GM19328 (cell line): ENCODE measurements around the gene CDH26.
A peak's percentile ranks its signal among the peaks of the same experiment; 100 is the strongest.

Experiments
- ATAC-seq: cut with Tn5 transposase; IDR thresholded peaks from one replicate; pipeline ENCODE4 v1.9.1; 2021; ENCODE audit warnings: mild to moderate bottlenecking, moderate library complexity; ENCODE audit not compliant: unreplicated experiment

Gene CDH26

DNA sequence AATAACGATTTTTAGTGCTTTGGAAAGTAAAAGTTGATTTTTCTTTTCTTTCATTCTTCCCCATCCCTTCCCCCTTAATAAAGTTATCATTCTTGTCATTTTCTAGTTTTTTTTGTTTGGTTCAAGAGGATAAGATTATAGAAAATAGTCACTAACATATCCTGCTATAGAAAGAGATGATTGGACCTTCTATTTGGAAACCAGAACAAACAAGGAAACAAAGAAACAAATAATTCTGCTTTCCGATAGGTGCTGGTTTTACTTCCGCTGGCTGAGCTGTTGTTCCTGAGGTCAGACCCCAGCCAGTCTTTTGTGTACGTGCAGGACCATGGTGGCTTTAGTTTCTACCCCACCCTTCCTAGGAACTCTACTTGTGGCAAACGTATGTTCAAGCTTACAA is at the start of gene CDH26:
TSS of gene CDH26 (plus strand) at position 301 of the 400 bp plus-strand sequence. CDS start 304 bp downstream, outside the sequence.
- ATAC-seq, result no peak

DNA sequence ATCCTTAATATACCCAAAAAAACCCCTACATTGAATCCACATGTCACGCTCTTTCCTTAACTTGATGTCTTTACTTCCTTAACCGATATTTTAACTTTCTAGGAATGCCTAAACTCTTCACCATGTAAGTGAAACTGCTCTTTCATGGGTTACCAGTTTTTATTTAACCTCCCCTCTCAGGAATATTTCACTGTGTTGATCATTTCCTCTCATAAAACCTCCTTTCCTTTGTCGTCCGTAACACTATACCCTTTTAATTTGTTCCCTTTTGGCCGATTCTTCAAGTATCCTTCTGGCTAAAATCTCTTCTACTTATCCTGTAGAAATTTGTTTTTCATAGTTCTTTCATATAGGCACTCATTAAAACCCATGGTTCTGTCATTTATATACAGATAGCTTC is 49.4 kb upstream of the CDH26 start:
- no peak for ATAC-seq

- no peak for ATAC-seq
Observed at GRCh38 chr20:59911041-59911440, 47.2 kb upstream of the CDH26 start.

DNA sequence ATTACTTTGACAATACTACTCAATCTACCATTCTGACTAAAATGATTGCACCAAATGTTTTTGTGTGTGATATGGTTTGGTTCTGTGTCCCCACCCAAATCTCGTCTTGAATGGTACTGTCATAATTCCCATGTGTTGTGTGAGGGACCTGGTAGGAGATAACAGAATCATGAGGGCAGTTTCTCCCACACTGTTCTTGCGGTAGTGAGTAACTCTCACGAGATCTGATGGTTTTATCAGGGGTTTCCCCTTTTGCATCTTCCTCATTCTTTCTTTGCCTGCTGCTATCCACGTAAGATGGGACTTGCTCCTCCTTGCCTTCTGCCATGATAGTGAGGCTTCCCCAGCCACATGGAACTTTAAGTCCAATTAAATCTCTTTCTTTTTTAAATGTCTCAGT is 45.6 kb upstream of the CDH26 start:
- ATAC-seq, result no peak

DNA sequence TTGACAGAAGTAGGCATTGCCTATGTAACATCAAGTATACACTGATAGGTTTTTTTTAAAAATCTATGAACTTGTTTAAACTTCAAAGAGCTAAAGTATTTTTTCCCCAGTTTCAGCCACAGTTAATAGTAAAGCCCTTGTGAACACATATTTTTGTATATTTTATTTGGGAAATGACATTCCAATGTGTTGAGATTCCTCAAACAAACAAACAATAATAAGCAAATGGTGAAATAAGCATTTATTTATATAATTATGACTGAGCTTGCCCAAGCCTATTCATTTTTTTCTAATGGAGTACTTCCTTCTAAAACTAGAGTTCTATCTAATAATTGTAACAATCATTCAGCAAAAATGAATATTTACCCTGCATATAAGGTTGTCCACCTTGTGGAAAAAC is 37.3 kb upstream of the CDH26 start:
- no peak for ATAC-seq

DNA sequence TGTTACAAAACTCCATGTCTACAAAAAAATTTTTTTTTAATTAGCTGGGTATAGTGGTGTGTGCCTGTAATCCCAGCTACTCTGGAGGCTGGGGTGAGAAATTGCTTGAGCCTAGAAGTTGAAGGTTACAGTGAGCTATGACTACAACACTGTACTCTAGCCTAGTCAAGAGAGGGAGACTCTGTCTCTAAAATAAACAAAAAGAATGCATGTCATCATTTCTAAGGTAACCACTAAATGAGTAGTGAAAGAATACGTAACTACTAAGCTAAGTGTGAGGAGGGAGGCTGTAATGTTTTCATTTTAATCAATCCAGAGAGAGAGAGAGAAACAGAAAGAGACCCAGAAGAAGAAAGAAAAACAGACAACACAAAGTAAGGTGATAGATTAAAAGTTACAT is 34.7 kb upstream of the CDH26 start:
- no peak for ATAC-seq

DNA sequence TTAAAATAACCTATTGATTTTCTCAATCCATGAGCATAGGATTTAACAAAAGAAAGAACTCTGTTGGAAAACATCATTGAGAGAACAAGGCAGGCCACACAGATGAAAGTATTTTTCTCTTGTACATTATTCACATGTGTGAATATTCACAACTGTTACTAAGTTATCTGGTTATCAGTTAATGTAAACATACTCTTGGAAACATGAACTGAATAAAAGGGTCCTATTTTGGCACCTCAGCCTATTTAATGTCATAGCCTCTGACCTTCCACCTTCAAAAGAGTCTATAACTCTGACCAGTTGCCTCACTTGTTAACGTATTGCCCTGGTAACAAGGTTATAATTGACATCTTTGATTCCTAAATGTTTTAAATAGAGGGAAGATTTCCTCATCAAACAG is 32.9 kb upstream of the CDH26 start:
- no peak for ATAC-seq

GRCh38 chr20:59925899-59926298 is 32.3 kb upstream of the CDH26 start:
- no peak for ATAC-seq

GRCh38 chr20:59931511-59932312 is 26.5 kb upstream of the CDH26 start:
- no peak for ATAC-seq

DNA sequence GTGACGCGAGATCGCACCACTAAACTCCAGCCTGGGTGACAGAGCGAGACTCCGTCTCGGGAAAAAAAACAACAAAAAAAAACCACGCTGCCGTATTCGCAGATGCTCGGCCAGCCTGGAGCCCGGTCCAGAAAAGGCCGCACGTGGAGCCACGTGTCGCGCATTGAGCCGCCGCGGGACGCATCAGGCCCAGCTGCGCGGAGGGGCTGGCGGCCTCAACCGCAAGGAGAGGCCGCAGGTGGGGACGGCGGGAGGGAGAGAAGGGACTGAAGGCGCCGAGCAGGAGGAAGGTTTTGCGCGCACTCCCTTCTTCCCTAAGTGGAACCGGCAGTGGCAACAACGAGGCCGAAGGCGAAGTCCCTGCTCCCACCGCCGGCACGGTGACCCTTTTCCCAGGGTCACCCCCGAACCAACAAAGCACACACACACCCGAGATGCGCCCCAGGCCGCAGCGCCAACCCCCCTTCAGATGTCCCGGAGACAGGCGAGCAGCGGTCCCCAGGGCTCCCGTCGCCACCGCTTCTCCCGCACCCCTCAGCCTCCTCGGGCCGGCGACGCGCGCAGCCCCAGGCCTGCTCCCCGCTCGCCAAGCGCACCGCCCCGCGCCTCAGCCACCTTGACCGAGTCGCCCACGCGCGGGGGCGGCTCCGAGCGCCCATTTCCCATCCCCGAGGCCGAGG is 25.5 kb upstream of the CDH26 start:
- ATAC-seq, result no peak

DNA sequence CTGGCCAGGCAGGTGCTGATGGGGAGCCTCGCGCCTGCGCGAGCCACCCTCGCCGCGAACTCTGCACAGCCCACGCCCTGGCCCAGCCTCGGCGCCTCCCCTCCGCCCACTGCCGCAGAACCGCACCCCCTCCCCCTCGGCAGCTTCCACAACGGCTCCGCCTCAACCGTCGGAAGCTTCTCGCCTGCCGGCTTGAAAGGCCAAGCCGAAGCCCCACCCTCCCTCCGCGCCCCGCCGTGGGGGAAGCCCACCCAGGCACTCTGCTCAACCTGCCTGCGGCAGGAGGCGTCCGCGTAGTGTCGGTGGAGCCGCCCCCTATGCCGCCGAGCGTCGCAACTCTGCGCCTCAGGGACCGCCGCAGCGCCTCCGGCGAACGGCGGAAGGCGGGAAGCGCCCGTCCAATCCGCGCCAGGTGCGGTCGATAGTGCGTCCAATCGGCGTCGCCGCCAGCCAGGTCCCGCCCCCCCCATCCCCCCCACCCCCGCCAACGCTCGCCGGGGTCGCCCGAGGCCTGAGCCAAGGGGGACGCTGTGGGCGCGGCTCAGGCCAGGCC is 24.9 kb upstream of the CDH26 start, which contains the start of gene SYCP2:
TSS of gene SYCP2 (minus strand) at position 342 of the 553 bp plus-strand sequence. CDS start 11,224 bp downstream, outside the sequence.
- no peak for ATAC-seq

DNA sequence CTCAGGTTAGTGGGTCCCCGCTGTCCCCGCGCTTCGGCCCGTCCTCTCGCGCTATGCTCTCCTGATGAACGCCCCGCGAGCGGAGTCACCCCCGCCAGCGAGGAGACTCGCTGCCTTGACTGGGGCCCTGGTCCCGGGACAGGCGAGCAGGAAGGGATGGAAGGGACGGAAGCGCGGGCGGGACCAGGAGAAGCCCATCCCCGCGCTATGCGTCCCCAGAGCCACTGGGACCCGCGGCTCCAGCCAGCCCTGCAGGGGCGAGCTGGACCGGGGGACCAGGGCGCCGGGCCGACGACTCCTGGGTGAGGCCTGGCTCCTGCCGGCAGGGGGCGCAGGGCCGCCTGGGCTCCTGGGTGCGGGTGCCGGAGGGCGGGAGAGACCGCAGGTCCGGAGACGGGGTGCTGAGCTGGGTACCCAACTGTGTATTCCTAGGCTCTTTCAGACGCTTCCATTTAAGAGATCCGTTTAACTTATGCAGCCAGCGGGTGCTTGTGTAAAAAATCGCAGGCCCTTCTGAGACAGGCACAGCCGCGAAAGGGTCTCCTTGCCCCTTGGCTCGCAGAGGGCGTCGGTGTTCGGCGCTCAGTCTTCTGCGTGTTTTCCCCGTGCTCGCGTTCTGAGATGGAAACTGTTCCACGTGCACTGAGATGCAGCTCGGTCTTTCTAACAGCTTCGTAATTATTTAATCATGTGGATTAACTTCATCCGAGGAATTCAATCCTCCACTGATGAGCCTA is 24.2 kb upstream of the CDH26 start:
- peak; percentile 62 for ATAC-seq

- ATAC-seq, result no peak
Observed at GRCh38 chr20:59935457-59936185, 22.6 kb upstream of the CDH26 start.

GRCh38 chr20:59936409-59936808 is 21.8 kb upstream of the CDH26 start:
- ATAC-seq, result no peak

- no peak for ATAC-seq
Observed at GRCh38 chr20:59937150-59937549, 21.1 kb upstream of the CDH26 start.

- no peak for ATAC-seq
Observed at GRCh38 chr20:59938221-59938620, 20.0 kb upstream of the CDH26 start.

- ATAC-seq, result no peak
Observed at GRCh38 chr20:59938696-59939051, 19.5 kb upstream of the CDH26 start.

DNA sequence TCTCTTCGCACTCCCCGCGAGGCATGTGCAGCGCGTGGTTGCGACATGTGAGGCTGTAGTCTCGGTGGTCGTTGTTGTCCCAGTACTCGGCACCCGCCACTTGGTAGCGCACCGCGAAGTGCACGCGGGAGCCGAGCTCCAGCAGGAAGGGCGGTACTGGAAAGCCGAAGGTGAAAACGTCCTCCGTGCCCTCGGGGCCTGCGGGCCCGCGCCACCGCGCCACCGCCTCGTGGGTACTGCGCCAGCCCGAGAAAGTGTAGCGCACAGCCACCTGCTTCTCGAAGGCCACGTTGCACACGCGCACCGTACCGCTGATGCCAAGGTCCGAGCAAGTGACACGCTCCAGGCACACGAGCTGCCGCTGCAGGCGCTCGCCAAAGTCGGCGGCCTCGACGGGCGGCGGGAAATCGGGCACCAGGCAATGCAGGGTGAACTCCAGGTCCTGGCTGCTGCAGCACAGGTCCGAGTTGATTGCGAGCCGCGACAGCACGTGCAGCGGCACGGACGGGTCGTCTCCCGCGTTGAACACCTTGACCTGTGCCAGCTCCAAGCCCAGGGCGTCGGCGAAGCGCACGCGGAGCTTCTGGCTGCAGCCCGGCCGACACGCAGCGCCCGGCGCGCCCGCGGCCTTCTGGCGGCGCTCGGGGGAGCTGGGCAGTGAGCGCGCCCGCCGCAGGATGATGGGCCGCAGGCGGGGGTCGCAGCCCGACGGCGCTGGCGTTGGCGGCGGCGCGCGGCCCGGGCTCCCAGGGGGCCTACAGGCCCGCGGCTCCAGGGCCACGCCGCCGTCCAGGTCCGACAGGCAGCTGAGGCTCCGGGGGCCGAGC is 19.0 kb upstream of the CDH26 start:
- no peak for ATAC-seq

- ATAC-seq, result peak; percentile 21
Observed at GRCh38 chr20:59939879-59940128, 18.4 kb upstream of the CDH26 start.
